Measurements from ENCODE around the gene PIP5K1A.

The PIP5K1A gene

DNA sequence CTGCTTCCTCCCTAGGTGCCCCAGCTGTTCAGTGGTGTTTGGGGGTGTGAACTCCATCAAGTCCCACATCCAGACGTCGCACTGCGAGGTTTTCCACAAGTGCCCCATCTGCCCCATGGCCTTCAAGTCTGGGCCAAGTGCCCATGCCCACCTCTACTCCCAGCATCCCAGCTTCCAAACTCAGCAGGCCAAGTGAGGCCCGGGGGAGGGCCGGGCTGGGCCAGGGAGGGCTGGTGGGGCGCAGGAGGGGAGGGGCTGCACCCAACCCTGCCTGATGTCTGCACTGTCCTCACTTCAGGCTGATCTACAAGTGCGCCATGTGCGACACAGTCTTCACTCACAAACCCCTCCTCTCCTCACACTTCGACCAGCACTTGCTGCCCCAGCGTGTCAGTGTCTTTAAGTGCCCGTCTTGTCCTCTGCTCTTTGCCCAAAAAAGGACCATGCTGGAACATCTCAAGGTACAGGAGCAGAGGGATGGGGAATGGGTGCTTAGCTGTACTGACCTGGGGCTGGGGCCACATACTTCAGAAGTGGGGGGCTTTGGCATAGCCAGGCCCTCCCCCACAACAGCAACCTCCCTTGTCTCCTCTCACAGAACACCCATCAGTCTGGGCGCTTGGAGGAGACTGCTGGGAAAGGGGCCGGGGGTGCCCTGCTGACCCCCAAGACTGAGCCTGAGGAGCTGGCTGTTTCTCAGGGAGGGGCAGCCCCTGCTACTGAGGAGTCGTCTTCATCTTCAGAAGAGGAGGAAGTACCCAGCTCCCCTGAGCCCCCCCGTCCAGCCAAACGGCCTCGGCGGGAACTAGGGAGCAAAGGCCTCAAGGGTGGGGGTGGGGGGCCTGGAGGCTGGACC lies 91.0 kb downstream of the PIP5K1A start:
- no peak for DNase-seq (ENCODE audit: low read depth in 2 of 2)

- DNase-seq (ENCODE audit: low read depth in 2 of 2) = no peak
Observed at GRCh38 chr1:151289991-151290708, 91.8 kb downstream of the PIP5K1A start.

DNA sequence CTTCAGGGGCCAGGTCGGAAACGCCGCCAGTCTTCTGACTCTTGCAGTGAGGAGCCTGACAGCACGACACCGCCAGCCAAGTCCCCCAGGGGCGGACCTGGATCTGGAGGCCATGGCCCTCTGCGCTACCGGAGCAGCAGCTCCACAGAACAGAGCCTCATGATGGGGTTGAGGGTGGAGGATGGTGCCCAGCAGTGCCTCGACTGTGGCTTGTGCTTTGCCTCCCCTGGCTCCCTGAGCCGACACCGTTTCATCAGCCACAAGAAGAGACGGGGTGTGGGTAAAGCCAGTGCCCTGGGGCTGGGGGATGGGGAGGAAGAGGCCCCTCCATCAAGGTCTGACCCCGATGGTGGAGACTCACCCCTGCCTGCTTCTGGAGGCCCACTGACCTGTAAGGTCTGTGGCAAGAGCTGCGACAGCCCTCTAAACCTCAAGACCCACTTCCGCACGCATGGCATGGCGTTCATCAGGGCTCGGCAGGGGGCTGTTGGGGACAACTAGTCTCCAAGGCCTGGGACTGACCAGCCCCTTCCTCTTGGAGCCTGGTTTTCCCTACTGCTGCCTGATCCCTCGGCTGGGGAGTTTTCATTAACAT lies 92.5 kb downstream of the PIP5K1A start:
- DNase-seq (ENCODE audit: low read depth in 2 of 2) = no peak

DNA sequence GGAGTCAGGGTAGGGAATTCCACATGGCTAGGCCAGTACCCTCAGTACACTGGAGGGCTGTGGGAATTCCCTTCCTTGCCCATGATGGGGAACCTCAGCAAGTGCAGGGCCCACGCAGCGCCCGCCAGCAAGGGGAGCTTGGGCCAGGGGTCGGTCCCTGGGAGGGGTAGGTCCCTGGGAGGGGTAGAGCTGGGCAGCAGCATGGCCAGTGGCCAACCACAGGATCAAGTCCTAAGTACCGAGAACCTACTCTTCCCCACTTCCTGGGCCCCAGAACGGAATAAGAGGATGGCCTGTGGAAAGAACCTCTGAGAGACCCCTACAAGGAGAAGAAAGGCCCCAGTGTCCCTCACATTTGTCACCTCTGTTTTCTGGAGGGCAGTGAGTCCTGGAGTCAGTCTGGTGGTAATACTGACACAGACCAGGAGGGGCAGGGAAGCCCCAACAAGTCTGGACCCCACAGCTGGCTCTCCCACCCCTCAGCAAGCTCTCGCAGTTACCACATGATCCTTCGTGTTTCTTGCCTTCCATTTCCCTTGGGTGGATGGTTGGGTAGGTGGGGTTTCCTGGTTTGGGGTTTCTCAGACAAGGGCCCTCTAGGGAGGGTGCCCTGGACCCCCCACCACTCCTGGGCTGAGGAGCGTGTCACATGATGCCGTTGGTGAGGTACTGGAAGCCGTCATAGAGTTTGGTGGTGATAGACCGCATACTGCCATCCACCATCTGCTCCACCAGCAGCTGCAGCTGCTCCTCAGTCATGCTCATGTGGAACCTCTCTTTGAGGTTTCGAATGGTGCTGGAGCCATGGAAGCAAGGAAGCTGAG lies 94.1 kb downstream of the PIP5K1A start:
- no peak for DNase-seq (ENCODE audit: low read depth in 2 of 2)

DNA sequence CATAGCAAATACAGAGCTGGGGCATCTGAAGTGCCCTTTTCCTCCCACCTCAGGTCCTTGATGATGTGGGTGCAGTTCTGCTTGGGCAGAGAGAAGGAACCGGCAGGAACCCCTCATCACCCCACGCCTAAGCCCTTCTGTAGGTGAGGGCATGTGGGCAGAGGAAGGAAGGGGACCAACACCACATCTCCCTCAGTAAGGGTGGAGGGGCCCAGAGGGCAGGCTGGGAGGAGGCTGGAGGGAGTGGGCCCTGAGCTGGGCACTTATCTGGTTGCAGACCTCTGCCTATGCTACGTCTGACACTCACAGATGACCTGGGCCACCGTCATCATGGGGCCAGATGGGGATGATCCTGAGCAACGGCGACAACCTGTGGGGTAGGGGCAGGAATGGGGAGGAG lies 94.7 kb downstream of the PIP5K1A start:
- no peak for DNase-seq (ENCODE audit: low read depth in 2 of 2)

DNA sequence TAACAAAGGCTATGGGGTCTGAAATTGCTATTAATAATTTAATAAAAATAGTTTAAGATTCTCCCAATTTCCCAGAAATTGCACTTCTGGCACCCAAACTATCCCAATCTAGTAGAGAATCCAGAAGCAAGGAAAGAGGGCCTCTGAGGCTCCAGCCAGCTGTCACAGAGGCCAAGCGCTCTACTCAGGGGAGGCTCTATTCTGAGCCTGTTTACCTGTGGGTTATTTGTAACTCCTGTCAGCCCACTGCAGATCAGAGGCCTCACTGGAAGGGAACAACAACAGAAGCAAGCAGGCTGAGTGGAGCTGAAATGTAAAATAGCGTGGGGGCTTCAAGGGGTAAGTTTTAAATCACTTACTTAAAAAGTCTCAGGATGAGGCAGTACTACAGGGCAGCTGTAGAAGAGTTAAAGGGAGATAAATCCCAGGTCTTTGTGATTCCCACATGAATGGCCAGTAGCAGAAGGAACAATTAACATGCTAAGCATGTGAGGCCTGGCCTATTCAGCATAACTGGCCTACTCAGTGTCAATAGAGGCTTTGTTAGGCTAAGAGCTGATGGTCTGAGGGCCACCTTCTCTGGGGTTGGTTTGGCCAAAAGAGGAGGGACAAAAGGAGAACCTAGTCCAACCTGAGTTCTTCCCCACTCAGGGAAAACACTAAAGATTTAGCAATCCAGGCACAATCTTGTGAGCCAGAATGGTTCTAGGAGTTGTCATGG lies 96.5 kb downstream of the PIP5K1A start:
- no peak for DNase-seq (ENCODE audit: low read depth in 2 of 2)
